Pancreas (tissue), 10 donors: ENCODE measurements around the gene MYCN. TPM values are rescaled to one million over a fixed set of nuclear protein-coding genes. Genes with fewer than 3 reads are reported as not detected.

Experiments used
- ATAC-seq, 4 donors: fragments of 200-7000 bp; cut with Tn5 transposase; one replicate each; pipeline versions ENCODE4 v1.8.0 to v1.9.1; 2020; ENCODE audit warnings: mild to moderate bottlenecking in 4 of 4, moderate library complexity in 4 of 4
- DNase-seq, 6 donors: peaks; one replicate each; pipeline ENCODE4 v3.0.0-alpha.2; 2020
- FAIRE-seq: peaks from 2 replicates; lab custom pipeline; 2012; peaks lifted over from hg19 to GRCh38; lab: Jason Lieb, UNC
- H3K27ac ChIP-seq, 4 donors: fragments of 200-600 bp; sonication (generic); 1 replicate in 3 of 4; 2 replicates in 1 of 4; pipeline versions ENCODE4 v1.5.0 to v1.8.0; 2020
- H3K27me3 ChIP-seq, 4 donors: fragments of 200-600 bp; one replicate each; pipeline ENCODE4 v1.8.0; 2021
- H3K36me3 ChIP-seq, 3 donors: fragments of 200-600 bp; sonication (generic) in 1 of 3; one replicate each; pipeline versions ENCODE4 v1.5.0 to v1.8.0; 2020 to 2021
- H3K4me1 ChIP-seq, 3 donors: fragments of 200-600 bp; one replicate each; pipeline ENCODE4 v1.8.0; 2021
- H3K4me3 ChIP-seq, 4 donors: fragments of 200-600 bp; sonication (generic) in 2 of 4; one replicate each; pipeline versions ENCODE4 v1.5.0 to v1.8.0; 2020 to 2021
- H3K9me3 ChIP-seq, 4 donors: fragments of 200-600 bp; one replicate each; pipeline ENCODE4 v1.8.0; 2021
- CTCF ChIP-seq, 4 donors: fragments of 200-600 bp; sonication (generic) in 3 of 4; IDR thresholded peaks; one replicate each; pipeline versions ENCODE4 v1.5.0 to v1.8.0; 2021; ENCODE audit warnings: antibody characterized with exemption in 4 of 4
- WGBS, 2 donors: extraction: QIAGEN DNeasy Blood & Tissue Kit; methylation state at CpG; one replicate each; pipeline ENCODE4 v1.1.7; 2013; 5-methylcytosine and 5-hydroxymethylcytosine counted together
- intact Hi-C, 3 donors: fragments of 100-400 bp; cut with DNase I; formaldehyde crosslinking; loops; one replicate each; pipeline versions ENCODE4 v1.11.1 to v1.14.2; 2022
- polyA plus RNA-seq, 2 donors: library from polyadenylated mRNA; stranded (reverse); fragments of 200-250 nt; gene quantifications; one replicate each; pipeline ENCODE4 v1.2.3, GENCODE V29; 2013
- total RNA-seq, 6 donors: library from RNA; stranded (reverse); fragmentation: NEBNext Ultra II Directional in 4 of 6; extraction: Animal tissue kit (Norgen Biotek cat#: 25700) in 4 of 6; gene quantifications; one replicate each; pipeline versions ENCODE4 v1.2.1 to v1.2.4, GENCODE V29; 2021 to 2023
- donor health status: healthy with polysubstance abuse.
- donor health status: DM: no; HTN: no; CAD: no; lungs with moderate emphysema.
- donor health status: DM: no; HTN: no; CAD: no.
- donor health status: control.
- donor health status: control.
- donor health status: Bipolar disorder and iron deficiency.
- donor health status: DM: yes; HTN: yes; CAD: no.
- donor health status: DM: no; HTN: no; CAD: no.
- donor health status: DM: no; HTN: no; CAD: no.
- donor health status: DM: yes; HTN: yes; CAD: no.

MYCN gene
- total and polyA plus RNA-seq, 8 donors: 0.09 to 0.75 (median 0.17) TPM

DNA sequence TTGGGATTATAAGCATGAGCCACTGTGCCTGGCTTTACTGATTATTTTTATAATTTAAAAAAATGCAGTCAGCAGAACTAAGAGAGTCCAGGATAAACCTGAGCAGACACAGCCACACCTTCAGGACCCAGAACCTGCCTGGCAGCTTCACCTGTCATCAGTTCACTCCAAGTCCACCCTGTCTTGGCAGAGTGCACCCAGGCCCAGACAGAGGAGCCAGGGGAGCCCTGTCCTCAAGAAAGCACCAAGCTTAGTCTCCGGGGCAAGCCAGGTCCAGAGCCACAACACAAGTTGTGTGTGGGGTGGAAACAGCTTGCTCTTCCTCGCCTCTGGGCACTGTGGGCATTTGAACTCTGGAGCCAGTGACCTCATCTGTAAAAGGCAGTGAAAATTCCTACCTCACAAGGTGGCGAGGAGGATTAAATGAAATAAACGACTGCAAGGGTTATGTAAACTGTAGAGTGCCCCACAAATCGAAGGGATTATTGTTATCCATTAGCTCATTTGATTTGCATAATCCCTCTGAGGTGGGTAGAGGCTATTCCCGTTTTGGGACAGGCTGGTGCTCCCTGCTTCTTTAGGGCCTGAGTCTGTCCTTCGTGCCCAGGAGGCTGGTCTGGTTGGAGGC, 24.7 kb downstream of the MYCN start:
- Histone ChIP-seq H3K4me1 (no peaks in the 10 kb centered on the region), H3K27ac (no peak overlapping the region), H3K27me3 (no peaks in the 10 kb centered on the region), H3K36me3 (no peaks in the 10 kb centered on the region), H3K9me3 (no peaks in the 10 kb centered on the region), H3K4me3 (no peak overlapping the region)
- TF ChIP-seq CTCF (IDR thresholded peaks at IDR 0.05): no peak
- intact Hi-C loops: no loop called here
- no peak for FAIRE-seq
- ATAC-seq: no peak
- DNase-seq: no peak
- 55 to 59% methylated on average over 7 of the region's 7 CpGs for WGBS, 2 donors

- H3K27ac ChIP-seq: no peak overlapping the region
- TF ChIP-seq CTCF (IDR thresholded peaks at IDR 0.05): no peak
- 75 to 84% methylated on average over 14 of the region's 14 CpGs for WGBS, 2 donors
- no peaks in the 10 kb centered on the region for H3K4me1 ChIP-seq
- ATAC-seq (no peak), FAIRE-seq (no peak), DNase-seq (no peak)
- H3K9me3 ChIP-seq: no peaks in the 10 kb centered on the region
- no peak overlapping the region for H3K4me3 ChIP-seq
- intact Hi-C loops: no loop called here
- no peaks in the 10 kb centered on the region for H3K36me3 ChIP-seq
- H3K27me3 ChIP-seq: no peaks in the 10 kb centered on the region
These were observed 25.2 kb downstream of the MYCN start for GRCh38 chr2:15965564-15966019.

DNA sequence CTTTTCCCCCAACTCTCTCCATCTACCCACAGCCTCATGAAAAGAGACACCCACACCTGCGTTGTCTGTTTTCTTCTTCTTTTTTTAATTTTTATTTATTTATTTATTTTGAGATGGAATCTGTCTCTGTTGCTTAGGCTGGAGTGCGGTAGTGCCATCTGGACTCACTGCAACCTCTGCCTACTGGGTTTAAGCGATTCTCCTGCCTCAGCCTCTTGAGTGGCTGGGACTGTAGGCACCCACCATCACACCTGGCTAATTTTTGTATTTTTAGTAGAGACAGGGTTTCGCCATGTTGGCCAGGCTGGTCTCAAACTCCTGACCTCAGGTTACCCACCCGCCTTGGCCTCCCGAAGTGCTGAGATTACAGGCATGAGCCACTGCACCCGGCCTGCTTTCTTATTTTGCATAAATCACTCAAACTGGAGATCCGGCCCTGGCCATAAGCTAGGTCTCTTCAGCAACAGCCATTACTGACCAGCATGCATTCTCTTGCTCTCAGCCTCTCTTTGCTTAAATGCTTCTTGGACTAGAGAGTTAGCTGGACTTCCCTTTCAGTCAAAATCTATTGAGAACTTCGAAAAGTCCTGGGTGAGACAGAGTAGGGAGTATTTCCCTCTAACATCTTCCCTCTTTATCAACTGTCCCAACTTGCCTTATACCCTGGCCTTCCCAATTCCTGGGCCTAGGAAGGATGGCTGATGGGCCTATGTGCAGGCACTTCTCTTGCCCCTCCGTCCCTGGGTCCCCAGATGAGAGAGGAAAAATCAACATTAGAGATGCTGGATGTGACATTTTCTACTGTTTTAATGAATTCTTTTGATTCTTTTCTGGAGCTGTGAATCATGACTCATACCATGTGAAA, 27.3 kb downstream of the MYCN start:
- intact Hi-C loops: no loop called here
- Histone ChIP-seq H3K36me3 (no peaks in the 10 kb centered on the region), H3K27ac (no peak overlapping the region), H3K9me3 (no peaks in the 10 kb centered on the region), H3K27me3 (no peaks in the 10 kb centered on the region), H3K4me3 (no peak overlapping the region), H3K4me1 (no peaks in the 10 kb centered on the region)
- ATAC-seq: no peak
- FAIRE-seq: no peak
- 75 to 82% methylated on average over 10 of the region's 10 CpGs for WGBS, 2 donors
- DNase-seq: no peak
- no peak for TF ChIP-seq CTCF (IDR thresholded peaks at IDR 0.05)

GRCh38 chr2:15968280-15969178, 28.2 kb downstream of the MYCN start:
- no peak for FAIRE-seq
- Histone ChIP-seq H3K9me3 (no peaks in the 10 kb centered on the region), H3K27ac (no peak overlapping the region), H3K4me3 (no peak overlapping the region), H3K27me3 (no peaks in the 10 kb centered on the region), H3K36me3 (no peaks in the 10 kb centered on the region), H3K4me1 (no peaks in the 10 kb centered on the region)
- DNase-seq: no peak
- ATAC-seq: no peak
- intact Hi-C loops: no loop called here
- TF ChIP-seq CTCF (IDR thresholded peaks at IDR 0.05): no peak
- 76 to 77% methylated on average over 7 of the region's 7 CpGs for WGBS, 2 donors
